Measurements from ENCODE around the gene C17orf100. TPM values are rescaled to one million over a fixed set of nuclear protein-coding genes. Genes with fewer than 3 reads are reported as not detected.

C17orf100 gene
- total and polyA plus RNA-seq, 7 donors = 0.34 to 1.4 (median 0.67) TPM

DNA sequence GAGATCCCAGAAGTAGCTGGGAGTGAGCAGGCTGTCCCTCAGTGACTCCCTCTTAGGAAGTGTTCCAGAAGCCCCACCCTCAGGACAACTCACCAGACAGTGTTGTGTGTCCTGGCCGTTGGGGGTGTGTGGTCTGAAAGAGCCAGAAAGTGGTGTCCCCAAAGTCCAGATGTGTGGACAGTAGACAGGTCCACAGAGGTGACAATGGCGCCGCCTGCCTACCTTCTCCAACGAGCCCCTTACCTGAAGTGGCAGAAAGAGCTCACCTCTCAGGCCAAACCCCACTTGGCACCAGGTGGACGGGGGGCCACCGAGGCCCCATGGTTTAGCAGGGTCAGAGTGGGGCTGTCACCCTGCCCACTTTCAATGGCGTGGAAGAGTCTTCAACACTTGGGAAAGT lies 19.9 kb downstream of the C17orf100 start:
- TF ChIP-seq, protein P1, sequence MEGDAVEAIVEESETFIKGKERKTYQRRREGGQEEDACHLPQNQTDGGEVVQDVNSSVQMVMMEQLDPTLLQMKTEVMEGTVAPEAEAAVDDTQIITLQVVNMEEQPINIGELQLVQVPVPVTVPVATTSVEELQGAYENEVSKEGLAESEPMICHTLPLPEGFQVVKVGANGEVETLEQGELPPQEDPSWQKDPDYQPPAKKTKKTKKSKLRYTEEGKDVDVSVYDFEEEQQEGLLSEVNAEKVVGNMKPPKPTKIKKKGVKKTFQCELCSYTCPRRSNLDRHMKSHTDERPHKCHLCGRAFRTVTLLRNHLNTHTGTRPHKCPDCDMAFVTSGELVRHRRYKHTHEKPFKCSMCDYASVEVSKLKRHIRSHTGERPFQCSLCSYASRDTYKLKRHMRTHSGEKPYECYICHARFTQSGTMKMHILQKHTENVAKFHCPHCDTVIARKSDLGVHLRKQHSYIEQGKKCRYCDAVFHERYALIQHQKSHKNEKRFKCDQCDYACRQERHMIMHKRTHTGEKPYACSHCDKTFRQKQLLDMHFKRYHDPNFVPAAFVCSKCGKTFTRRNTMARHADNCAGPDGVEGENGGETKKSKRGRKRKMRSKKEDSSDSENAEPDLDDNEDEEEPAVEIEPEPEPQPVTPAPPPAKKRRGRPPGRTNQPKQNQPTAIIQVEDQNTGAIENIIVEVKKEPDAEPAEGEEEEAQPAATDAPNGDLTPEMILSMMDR (IDR thresholded peaks at IDR 0.05) = no peak
- DNase-seq (no peak), ATAC-seq (no peak)
- no peaks in the 10 kb centered on the region for H3K9me3 ChIP-seq
- H3K4me3 ChIP-seq = no peak overlapping the region
- H3K27ac ChIP-seq = no peak overlapping the region
- peaks cover 0 to 14% (median 2%) of the 10 kb centered on the region in 3 donors for H3K27me3 ChIP-seq (ENCODE audit: insufficient read depth in 3 of 3, low read length in 2 of 3)
- 80 to 86% (median 82%) methylated on average over 7 of the region's 7 CpGs for WGBS, 3 donors
- intact Hi-C loops (cut with DNase I) = no loop called here
- no peaks in the 10 kb centered on the region for H3K36me3 ChIP-seq (ENCODE audit: insufficient read depth in 1 of 2, low read depth in 1 of 2)
- no peaks in the 10 kb centered on the region for H3K4me1 ChIP-seq

DNA sequence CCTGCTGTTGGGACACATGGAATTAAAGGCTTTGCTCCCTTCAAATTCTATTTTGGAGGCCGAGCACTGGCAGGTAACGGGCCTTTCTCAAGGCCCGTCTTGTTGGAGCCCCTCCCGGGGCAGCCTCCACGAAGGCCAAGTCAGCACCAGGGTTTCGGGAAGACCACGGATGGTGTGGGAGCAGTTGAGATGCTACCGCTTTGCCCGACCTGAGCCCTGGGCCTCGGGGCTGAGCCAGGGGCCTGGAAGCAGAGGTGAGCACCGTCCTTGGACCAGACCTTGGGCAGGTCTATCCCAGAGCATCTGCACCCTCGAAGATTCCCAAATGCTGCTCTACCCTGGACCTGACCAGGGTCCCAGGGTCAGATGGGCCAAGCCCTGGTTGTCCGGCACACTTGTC lies 23.0 kb downstream of the C17orf100 start:
- no peaks in the 10 kb centered on the region for H3K4me1 ChIP-seq
- TF ChIP-seq, protein P1 (IDR thresholded peaks at IDR 0.05) = no peak
- intact Hi-C loops (cut with DNase I) = no loop called here
- DNase-seq (no peak), ATAC-seq (no peak)
- H3K27ac ChIP-seq = no peak overlapping the region
- 91 to 94% (median 93%) methylated on average over 13 of the region's 13 CpGs for WGBS, 3 donors
- no peaks in the 10 kb centered on the region for H3K36me3 ChIP-seq (ENCODE audit: insufficient read depth in 1 of 2, low read depth in 1 of 2)
- H3K27me3 ChIP-seq (ENCODE audit: insufficient read depth in 3 of 3, low read length in 2 of 3) = peaks cover 0 to 31% (median 7%) of the 10 kb centered on the region in 3 donors
- no peaks in the 10 kb centered on the region for H3K9me3 ChIP-seq
- H3K4me3 ChIP-seq = no peak overlapping the region

DNA sequence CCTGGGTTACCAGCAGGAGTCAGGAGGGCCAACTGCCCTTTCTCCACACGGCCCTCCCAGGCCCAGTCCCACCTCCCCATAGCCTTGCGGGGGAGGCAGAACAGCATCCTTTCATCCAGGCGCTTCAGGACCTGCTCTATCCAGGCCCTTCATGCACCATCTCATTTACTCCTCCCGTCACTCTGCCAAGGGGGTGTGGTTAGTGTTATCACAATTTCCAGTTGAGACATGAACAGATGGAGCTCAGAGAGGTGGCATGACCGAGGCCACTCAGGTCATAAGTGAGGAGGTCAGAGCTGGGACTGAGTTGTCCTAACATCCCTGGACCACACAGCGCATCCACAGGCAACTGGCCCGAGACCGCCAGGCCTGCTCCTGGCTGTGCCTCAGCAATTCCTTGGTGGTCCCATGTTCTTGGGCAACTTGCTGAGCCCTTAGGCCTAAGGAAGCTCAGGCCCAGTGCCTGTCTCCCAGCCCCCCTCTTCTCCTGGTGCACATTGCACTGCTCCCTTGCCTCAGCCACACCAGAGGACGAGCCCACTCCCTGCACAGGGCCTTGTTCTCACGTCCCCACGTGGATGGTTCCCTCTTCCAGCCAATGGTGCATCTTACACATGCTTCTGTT lies 23.8 kb downstream of the C17orf100 start:
- Histone ChIP-seq H3K4me1 (no peaks in the 10 kb centered on the region), H3K9me3 (no peaks in the 10 kb centered on the region), H3K27me3 (ENCODE audit: insufficient read depth in 3 of 3, low read length in 2 of 3) (peaks cover 0 to 33% (median 6%) of the 10 kb centered on the region in 3 donors), H3K4me3 (no peak overlapping the region), H3K36me3 (ENCODE audit: insufficient read depth in 1 of 2, low read depth in 1 of 2) (no peaks in the 10 kb centered on the region), H3K27ac (no peak overlapping the region)
- TF ChIP-seq, protein P1 (IDR thresholded peaks at IDR 0.05) = no peak
- ATAC-seq (no peak), DNase-seq (no peak)
- intact Hi-C loops (cut with DNase I) = no loop called here
- 72 to 79% (median 73%) methylated on average over 11 of the region's 11 CpGs for WGBS, 3 donors

DNA sequence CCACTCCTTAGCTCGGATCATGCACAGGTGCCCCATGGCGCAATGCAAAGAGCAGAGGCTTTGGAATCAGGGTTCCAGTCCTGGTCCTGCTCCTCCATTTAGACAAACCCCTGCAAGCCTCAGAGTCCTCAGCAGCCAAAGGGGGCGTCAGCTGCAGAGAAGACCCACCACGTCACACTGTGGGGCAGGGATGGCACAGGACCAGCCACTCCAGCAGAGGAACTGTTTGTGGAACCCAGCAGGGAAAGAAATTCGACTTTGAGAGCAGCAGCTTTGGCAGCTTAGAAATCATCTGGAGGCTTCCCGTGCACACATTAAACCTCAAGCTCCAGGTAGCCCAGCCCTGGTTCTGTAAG lies 25.2 kb downstream of the C17orf100 start:
- WGBS, 3 donors = 59 to 75% (median 68%) methylated on average over 6 of the region's 6 CpGs
- no peaks in the 10 kb centered on the region for H3K9me3 ChIP-seq
- no peak overlapping the region for H3K27ac ChIP-seq

More for the DNA sequence above, 25.2 kb downstream of the C17orf100 start:
- DNase-seq (no peak), ATAC-seq (no peak)
- H3K4me3 ChIP-seq = no peak overlapping the region
- intact Hi-C loops (cut with DNase I) = no loop called here
- TF ChIP-seq, protein P1 (IDR thresholded peaks at IDR 0.05) = no peak
- H3K4me1 ChIP-seq = no peaks in the 10 kb centered on the region
- H3K36me3 ChIP-seq (ENCODE audit: insufficient read depth in 1 of 2, low read depth in 1 of 2) = no peaks in the 10 kb centered on the region
- H3K27me3 ChIP-seq (ENCODE audit: insufficient read depth in 3 of 3, low read length in 2 of 3) = peaks cover 0 to 41% (median 6%) of the 10 kb centered on the region in 3 donors
